Activated CD8-positive, alpha-beta memory T cell treated with anti-CD3 and anti-CD28 coated beads for 36 hours (primary cell): ENCODE results near the gene CYB561D1. TPM values are rescaled to one million over a fixed set of nuclear protein-coding genes. Genes with fewer than 3 reads are reported as not detected.

Source experiments
- CTCF ChIA-PET: fragments of 350-600 bp; sonication (Branson Sonifier 250); formaldehyde crosslinking; loops from one replicate; lab custom pipeline; 2021; ENCODE audit warnings: antibody characterized with exemption; lab: Charles Lee
- POLR2A ChIA-PET: fragments of 350-600 bp; sonication (Branson Sonifier 250); formaldehyde crosslinking; loops from one replicate; lab custom pipeline; 2021; ENCODE audit warnings: antibody characterized with exemption; lab: Charles Lee
- total RNA-seq, 2 experiments: library from RNA; stranded (reverse); gene quantifications; one replicate each; pipeline ENCODE4 v1.2.3, GENCODE V29; 2021

CYB561D1 gene
- total RNA-seq, 2 experiments from 2014 or later = 7.1 to 8.2 TPM

GRCh38 chr1:109477821-109478220, 16.1 kb upstream of the CYB561D1 start:
- ChIA-PET CTCF (interaction anchor here (2.6 kb wide), 1 partner anchor 55 kb away, joined by 13 read pairs; no protein-coding TSS in a partner anchor), POLR2A (no interaction called here)

GRCh38 chr1:109478806-109479205, 15.1 kb upstream of the CYB561D1 start:
- ChIA-PET POLR2A (interaction anchor here (0.7 to 0.8 kb wide), 2 partner anchors 10 to 53 kb away, joined by 3 read pairs; no protein-coding TSS in a partner anchor), CTCF (interaction anchor here (0.6 to 2.6 kb wide), 3 partner anchors 11 to 54 kb away, joined by 3 to 13 read pairs (median 4); no protein-coding TSS in a partner anchor)

- CTCF ChIA-PET = interaction anchor here (0.6 to 2.6 kb wide), 2 partner anchors 52 to 53 kb away, joined by 4 to 13 read pairs; no protein-coding TSS in a partner anchor
- POLR2A ChIA-PET = interaction anchor here (0.7 to 0.8 kb wide), 2 partner anchors 10 to 54 kb away, joined by 3 read pairs; no protein-coding TSS in a partner anchor
Measured at GRCh38 chr1:109479311-109479710, 14.6 kb upstream of the CYB561D1 start.

GRCh38 chr1:109479901-109480300, 14.0 kb upstream of the CYB561D1 start:
- CTCF ChIA-PET = interaction anchor here (2.6 kb wide), 1 partner anchor 52 kb away, joined by 13 read pairs; no protein-coding TSS in a partner anchor
- POLR2A ChIA-PET = no interaction called here

GRCh38 chr1:109481646-109482045, 12.2 kb upstream of the CYB561D1 start:
- ChIA-PET POLR2A (no interaction called here), CTCF (no interaction called here)

- ChIA-PET CTCF (interaction anchor here (0.7 to 38.8 kb wide), 4 partner anchors 11 to 64 kb away, joined by 3 to 743 read pairs (median 8); partner anchors contain the start of gene CYB561D1), POLR2A (no interaction called here)
Measured at GRCh38 chr1:109482242-109482641, 11.7 kb upstream of the CYB561D1 start.

- ChIA-PET POLR2A (interaction anchor here (0.7 to 1.7 kb wide), 8 partner anchors 10 to 383 kb away, joined by 3 to 11 read pairs (median 4); partner anchors contain the start of genes AMPD2 and GNAT2), CTCF (interaction anchor here (0.6 to 38.8 kb wide), 9 partner anchors 11 to 269 kb away, joined by 3 to 743 read pairs (median 3); partner anchors contain the start of genes CYB561D1 and SARS1)
Measured at GRCh38 chr1:109482791-109483671, 10.9 kb upstream of the CYB561D1 start.

GRCh38 chr1:109483672-109484518, 10.0 kb upstream of the CYB561D1 start, which contains the start of gene ATXN7L2:
Gene ATXN7L2 (plus strand): TSS chr1:109483905. CDS start chr1:109483954, 49 bp downstream.
- ChIA-PET POLR2A (interaction anchor here (0.7 to 1.7 kb wide), 8 partner anchors 9 to 384 kb away, joined by 3 to 11 read pairs (median 4); partner anchors contain the start of genes AMPD2 and GNAT2), CTCF (interaction anchor here (0.6 to 38.8 kb wide), 9 partner anchors 10 to 384 kb away, joined by 3 to 743 read pairs (median 5); partner anchors contain the start of genes CYB561D1 and SARS1)

GRCh38 chr1:109484519-109484975, 9.3 kb upstream of the CYB561D1 start:
- ChIA-PET POLR2A (interaction anchor here (1.0 to 1.7 kb wide), 5 partner anchors 8 to 384 kb away, joined by 3 to 11 read pairs (median 4); no protein-coding TSS in a partner anchor), CTCF (interaction anchor here (0.7 to 38.8 kb wide), 5 partner anchors 9 to 385 kb away, joined by 3 to 743 read pairs (median 7); partner anchors contain the start of genes CYB561D1 and SARS1)

- POLR2A ChIA-PET = interaction anchor here (1.1 to 1.7 kb wide), 2 partner anchors 60 to 63 kb away, joined by 3 to 7 read pairs; partner anchors contain the start of gene GNAI3
- CTCF ChIA-PET = interaction anchor here (0.7 to 38.8 kb wide), 4 partner anchors 13 to 385 kb away, joined by 3 to 743 read pairs (median 6); no protein-coding TSS in a partner anchor
Measured at GRCh38 chr1:109485001-109485400, 8.9 kb upstream of the CYB561D1 start.

GRCh38 chr1:109487261-109487660, 6.6 kb upstream of the CYB561D1 start:
- POLR2A ChIA-PET = no interaction called here
- CTCF ChIA-PET = interaction anchor here (0.7 to 38.8 kb wide), 3 partner anchors 11 to 42 kb away, joined by 3 to 743 read pairs (median 7); no protein-coding TSS in a partner anchor

GRCh38 chr1:109488201-109488600, 5.7 kb upstream of the CYB561D1 start:
- ChIA-PET CTCF (interaction anchor here (38.8 kb wide), 1 partner anchor 41 kb away, joined by 743 read pairs; no protein-coding TSS in a partner anchor), POLR2A (no interaction called here)

- POLR2A ChIA-PET = no interaction called here
- CTCF ChIA-PET = interaction anchor here (8.0 to 38.8 kb wide), 2 partner anchors 17 to 40 kb away, joined by 118 to 743 read pairs; partner anchors contain the start of gene AMIGO1
Measured at GRCh38 chr1:109488696-109489095, 5.2 kb upstream of the CYB561D1 start.

- ChIA-PET CTCF (interaction anchor here (0.5 to 38.8 kb wide), 11 partner anchors 15 to 303 kb away, joined by 3 to 743 read pairs (median 4); partner anchors contain the start of gene AMIGO1), POLR2A (interaction anchor here (0.6 to 1.0 kb wide), 2 partner anchors 42 to 256 kb away, joined by 3 to 8 read pairs; no protein-coding TSS in a partner anchor)
Measured at GRCh38 chr1:109490029-109490933, 3.6 kb upstream of the CYB561D1 start.

GRCh38 chr1:109490934-109491302, 3.0 kb upstream of the CYB561D1 start:
- ChIA-PET CTCF (interaction anchor here (0.8 to 38.8 kb wide), 7 partner anchors 14 to 241 kb away, joined by 3 to 743 read pairs (median 7); partner anchors contain the start of gene AMIGO1), POLR2A (interaction anchor here (0.6 to 1.0 kb wide), 2 partner anchors 41 to 257 kb away, joined by 3 to 8 read pairs; no protein-coding TSS in a partner anchor)

GRCh38 chr1:109491372-109491771, 2.5 kb upstream of the CYB561D1 start:
- ChIA-PET CTCF (interaction anchor here (1.1 to 38.8 kb wide), 5 partner anchors 14 to 52 kb away, joined by 4 to 743 read pairs (median 37); partner anchors contain the start of gene AMIGO1), POLR2A (interaction anchor here (1.0 kb wide), 1 partner anchor 41 kb away, joined by 8 read pairs; no protein-coding TSS in a partner anchor)
